Ecto neural progenitor cell (in vitro differentiated cells): ENCODE measurements around the gene SLC25A13.

Source experiments
- DNase-seq: peaks from one replicate; pipeline ENCODE4 v3.0.0-alpha.2; 2018; ENCODE audit warnings: low spot score

The SLC25A13 gene

GRCh38 chr7:96152706-96153105 is 169.2 kb downstream of the SLC25A13 start:
- DNase-seq: no peak

DNA sequence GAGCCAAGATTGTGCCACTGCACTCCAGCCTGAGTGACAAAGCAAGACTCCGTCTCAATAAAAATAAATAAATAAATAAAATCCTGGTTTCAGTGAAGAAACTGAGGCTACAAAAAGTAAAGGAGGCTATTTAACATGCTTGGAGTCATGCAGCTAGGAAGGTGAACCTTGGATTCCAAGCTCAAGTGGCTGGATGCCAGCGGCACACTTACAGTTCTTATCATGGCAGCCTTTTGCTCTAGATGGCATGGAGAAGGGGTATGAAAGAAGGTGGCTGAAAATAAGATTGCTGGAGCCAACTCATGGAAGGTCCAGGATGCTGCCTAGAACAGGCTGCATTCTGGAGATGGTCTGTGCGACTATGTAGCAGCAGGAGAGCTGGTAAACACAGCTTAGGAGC is 170.0 kb downstream of the SLC25A13 start:
- no peak for DNase-seq

- no peak for DNase-seq
Observed at GRCh38 chr7:96144260-96144526, 177.7 kb downstream of the SLC25A13 start.

DNA sequence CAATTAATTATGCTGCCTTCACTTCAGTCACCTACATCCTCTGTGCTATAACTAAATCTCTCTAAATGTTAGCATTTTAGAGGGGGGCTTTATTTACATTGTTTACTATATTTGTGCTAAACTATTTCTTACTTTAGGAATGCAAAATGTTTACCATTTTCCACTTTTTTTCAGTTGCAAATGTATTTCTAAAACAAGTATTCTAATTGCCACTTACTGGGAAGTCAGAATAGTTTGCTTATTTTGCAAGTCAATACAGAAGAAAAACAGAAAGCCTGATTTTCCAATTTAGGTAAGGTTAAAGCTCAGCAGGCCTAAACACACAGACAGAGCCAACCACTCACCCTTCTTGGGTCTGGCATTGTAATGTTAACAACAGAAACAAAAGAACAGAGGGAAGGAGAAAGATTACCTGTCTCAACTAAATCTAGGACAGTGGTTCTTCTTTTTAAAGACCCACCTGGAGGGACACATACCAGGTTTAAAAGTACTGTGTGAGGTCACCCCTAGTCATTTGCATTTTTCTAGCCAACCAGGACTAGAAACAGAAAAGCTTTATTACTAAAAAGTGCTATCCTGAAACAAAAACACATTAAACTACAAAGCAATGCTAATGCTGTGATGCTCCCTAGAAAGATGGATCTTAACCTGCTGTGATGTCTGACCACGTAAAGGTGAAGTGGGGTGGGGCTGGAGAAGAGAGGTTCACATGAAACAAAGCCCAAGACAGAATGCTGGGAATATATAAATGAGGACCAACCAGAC is 178.2 kb downstream of the SLC25A13 start:
- no peak for DNase-seq

DNA sequence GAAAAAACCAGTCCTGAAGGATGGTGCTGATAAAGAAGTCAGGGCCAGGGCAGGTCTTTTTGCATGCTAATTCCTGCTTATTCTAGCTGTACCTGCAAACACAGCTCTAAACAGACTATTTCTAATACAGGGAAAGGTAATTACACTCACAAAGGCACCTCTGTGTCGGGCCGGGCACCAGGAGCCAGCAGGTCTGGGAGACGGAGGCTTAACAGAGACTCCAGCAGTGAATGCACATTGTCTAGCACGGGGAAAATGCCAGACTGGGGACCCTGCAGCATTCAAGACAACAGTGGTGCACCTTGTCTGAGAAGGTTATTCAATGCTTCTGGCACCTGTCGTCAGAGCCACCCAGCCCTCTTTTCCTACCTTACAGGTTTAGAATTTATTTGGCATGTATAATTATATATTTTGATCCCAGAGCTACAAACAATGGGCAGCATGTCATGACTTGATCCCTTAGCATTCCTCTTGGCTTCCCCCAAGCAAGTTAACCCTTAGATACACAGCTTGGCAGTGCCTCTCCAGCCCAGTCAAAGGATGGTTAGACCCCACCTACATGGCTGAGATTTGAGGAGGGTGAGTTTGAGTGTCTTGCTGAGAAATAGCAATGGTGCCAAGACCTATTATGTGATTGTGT is 185.2 kb downstream of the SLC25A13 start:
- no peak for DNase-seq

- no peak for DNase-seq
Observed at GRCh38 chr7:96135241-96135640, 186.7 kb downstream of the SLC25A13 start.

GRCh38 chr7:96131525-96131924 is 190.4 kb downstream of the SLC25A13 start:
- DNase-seq: no peak

GRCh38 chr7:96127746-96128145 is 194.2 kb downstream of the SLC25A13 start:
- peak; percentile 50 for DNase-seq

DNA sequence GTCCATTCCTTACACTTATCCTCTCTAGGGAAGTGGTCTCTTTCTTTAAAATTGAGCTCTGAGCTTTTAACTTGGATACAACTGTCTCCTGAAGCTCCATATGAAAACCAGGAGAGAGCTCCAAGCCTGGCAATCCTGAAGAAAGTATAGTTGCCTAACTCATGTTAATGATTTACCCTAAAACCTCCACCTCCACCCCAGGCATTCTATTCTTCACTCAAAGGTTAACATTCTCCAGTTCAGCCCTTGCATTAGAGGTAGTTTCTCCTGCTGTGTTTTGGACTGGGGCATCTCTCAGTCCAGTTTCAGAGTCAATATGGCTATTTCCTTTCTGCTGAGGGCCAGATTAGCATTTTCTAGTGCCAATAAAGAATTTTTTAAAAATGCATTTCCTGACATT is 195.5 kb downstream of the SLC25A13 start:
- no peak for DNase-seq

DNA sequence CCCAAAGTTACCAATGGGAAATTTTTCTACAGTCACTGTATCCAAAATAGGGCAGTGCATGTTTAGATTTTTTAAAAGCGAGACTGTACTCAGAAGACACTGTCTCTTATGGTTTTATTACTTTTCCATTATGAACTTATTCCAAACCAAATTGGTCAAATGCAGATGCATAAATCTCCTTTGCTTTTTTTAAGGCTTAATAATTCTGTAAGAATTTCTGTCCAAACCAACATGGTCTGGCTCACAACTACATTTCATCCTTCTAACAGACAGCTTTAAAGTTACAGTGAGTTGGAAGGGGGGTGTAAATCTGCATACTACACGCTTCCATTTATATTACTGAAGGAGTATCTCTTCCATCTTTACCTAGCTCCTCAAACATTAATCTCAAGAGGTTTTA is 199.2 kb downstream of the SLC25A13 start:
- DNase-seq: no peak

- DNase-seq: no peak
Observed at GRCh38 chr7:96121752-96122151, 200.1 kb downstream of the SLC25A13 start.

- no peak for DNase-seq
Observed at GRCh38 chr7:96120445-96121225, 201.3 kb downstream of the SLC25A13 start.

DNA sequence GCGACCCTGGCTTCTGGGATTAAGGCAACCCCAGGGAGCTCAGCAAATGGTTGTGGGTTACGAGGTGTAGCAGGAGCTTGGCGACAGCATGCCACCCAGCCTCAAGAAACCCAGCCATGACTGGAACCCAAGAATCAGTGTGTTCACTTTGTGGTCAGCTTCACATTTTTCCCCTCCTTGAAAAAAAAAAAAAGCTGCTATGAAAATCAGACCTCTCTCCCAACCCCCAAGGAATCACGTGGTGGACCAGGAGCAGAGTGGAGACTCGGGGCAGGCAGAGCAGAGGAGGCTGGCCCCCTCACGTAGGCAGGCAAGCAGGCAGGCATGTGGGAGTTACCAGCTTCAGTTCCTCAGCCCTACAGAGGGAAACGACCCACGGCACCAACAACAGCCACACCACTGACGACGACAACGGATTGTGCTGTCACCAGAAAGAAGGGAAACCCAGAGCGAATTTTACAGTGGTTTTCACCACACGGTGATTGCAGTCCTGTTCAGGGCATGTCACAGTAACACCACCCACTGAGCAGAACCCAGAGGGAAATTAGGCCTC is 203.4 kb downstream of the SLC25A13 start:
- DNase-seq: peak; percentile 48

DNA sequence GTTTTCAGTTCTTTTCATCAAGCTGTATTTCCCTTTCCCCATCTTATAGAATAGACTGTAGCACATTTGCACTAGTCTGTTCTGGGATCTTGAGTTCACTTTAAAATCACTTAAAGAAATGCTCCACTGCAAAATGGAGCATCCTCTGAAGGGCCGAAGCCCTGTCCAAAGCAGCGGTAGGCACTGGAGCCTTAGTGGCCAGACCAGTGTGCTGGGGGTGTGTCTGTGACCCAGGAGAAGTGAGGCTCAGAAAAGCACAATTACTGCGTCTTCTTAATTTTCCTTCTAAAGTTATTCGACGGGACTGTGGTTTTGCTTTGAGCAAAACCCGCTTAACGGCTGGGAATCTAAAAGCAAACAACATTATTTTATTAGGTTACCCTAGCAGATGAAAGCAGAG is 205.7 kb downstream of the SLC25A13 start:
- no peak for DNase-seq

DNA sequence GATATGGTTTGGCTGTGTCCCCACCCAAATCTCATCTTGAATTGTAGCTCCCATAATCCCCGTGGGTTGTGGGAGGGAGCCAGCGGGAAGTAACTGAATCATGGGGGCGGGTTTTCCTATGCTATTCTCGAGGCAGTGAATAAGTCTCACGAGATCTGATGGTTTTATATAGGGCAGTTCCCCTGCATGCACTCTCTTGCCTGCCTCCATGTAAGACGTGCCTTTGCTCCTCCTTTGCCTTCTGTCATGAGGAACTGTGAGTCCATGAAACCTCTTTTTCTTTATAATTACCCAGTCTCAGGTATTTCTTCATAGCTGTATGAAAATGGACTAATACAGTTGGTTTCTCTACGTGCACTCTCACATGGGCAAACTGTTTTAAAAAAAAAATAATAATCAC is 207.7 kb downstream of the SLC25A13 start:
- DNase-seq: no peak

- DNase-seq: no peak
Observed at GRCh38 chr7:96111405-96111804, 210.5 kb downstream of the SLC25A13 start.

GRCh38 chr7:96104984-96105383 is 216.9 kb downstream of the SLC25A13 start:
- DNase-seq: no peak

DNA sequence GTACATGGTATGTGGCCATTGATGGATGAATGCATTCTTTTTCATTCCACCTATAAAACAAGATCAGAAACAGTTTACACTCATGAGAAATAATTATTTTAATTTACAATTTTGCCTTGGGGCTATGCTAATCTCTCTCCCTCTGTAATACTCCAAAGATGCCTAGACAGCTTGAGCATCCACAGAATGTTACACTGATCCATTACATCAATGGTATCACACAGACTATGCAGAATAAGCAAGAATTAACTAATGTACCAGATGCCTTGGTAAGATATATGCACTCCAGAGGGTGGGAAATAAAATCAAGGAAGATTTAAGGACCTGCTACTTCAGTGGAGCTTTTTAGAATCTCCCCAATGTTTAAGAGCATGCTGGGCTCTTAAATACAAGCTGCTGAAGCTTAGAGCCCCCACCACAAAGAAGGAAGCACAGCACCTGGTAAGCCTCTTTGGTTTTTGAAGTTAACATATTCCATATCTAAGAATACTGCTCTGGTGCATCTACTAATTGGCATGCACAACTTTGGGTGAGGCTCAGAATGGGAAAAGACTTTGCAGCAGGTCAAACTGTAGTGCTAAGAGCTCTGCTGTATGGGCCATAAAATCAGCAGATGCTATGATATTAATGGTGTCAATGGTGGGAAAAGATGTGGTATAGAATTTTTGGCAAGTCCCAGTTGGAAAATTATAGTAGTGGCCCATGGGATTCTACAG is 219.6 kb downstream of the SLC25A13 start:
- no peak for DNase-seq

GRCh38 chr7:96100737-96101136 is 221.2 kb downstream of the SLC25A13 start:
- DNase-seq: no peak

GRCh38 chr7:96097835-96098234 is 224.1 kb downstream of the SLC25A13 start:
- DNase-seq: no peak

- no peak for DNase-seq
Observed at GRCh38 chr7:96093435-96093834, 228.5 kb downstream of the SLC25A13 start.

DNA sequence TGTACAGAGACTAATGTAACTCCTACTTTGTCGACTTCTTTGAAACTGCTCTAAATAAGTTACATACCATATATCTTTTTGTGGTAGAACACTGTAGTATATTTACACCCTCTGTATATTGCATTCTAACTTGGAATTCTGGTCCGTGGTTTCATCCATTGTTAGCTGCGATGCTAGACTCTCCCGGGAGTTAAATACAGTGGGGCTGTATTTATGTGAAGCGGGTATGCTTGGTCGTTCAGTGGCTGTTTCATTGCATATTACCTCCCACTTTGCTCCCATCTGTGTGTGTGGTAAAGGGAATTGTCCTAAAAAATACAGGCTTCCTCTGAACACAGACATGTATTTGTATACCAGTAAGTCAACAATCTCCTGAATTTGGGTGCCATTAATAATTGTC is 231.1 kb downstream of the SLC25A13 start:
- DNase-seq: no peak
